Inferior parietal cortex (tissue), 1 donor: ENCODE data around the gene MKLN1.
A peak's percentile ranks its signal among the peaks of the same experiment; 100 is the strongest.
"Not testable (repeated sequence)": the region's sequence is repeated elsewhere in the genome, so short reads cannot be mapped to it uniquely, and the experiment has no call there.

Source experiments
- DNase-seq: peaks from one replicate; pipeline ENCODE4 v3.0.0-alpha.2; 2016; ENCODE audit errors: extremely low spot score

Gene MKLN1

GRCh38 chr7:131327626-131328376 lies at the start of gene MKLN1:
Gene MKLN1 (plus strand): TSS chr7:131327876. CDS start chr7:131327900, 24 bp downstream.
- peak; percentile 86 for DNase-seq

- DNase-seq = no peak
Measured at GRCh38 chr7:131279044-131279443, 48.6 kb upstream of the MKLN1 start.

- DNase-seq = no peak
Measured at GRCh38 chr7:131281266-131282048, 46.2 kb upstream of the MKLN1 start.

- no peak for DNase-seq
Measured at GRCh38 chr7:131284702-131285419, 42.8 kb upstream of the MKLN1 start.

- DNase-seq = no peak
Measured at GRCh38 chr7:131285556-131285955, 42.1 kb upstream of the MKLN1 start.

- no peak for DNase-seq
Measured at GRCh38 chr7:131288450-131288849, 39.2 kb upstream of the MKLN1 start.

GRCh38 chr7:131289051-131289450 lies 38.6 kb upstream of the MKLN1 start:
- DNase-seq = no peak

GRCh38 chr7:131292141-131292905 lies 35.4 kb upstream of the MKLN1 start:
- DNase-seq = no peak

- no peak for DNase-seq
Measured at GRCh38 chr7:131293018-131293417, 34.7 kb upstream of the MKLN1 start.

- DNase-seq = no peak
Measured at GRCh38 chr7:131294553-131294952, 33.1 kb upstream of the MKLN1 start.

- DNase-seq = no peak
Measured at GRCh38 chr7:131298608-131298992, 29.1 kb upstream of the MKLN1 start.

- DNase-seq = no peak
Measured at GRCh38 chr7:131299074-131299473, 28.6 kb upstream of the MKLN1 start.

GRCh38 chr7:131300078-131300477 lies 27.6 kb upstream of the MKLN1 start:
- no peak for DNase-seq

- DNase-seq = no peak
Measured at GRCh38 chr7:131300572-131301466, 26.9 kb upstream of the MKLN1 start.

- no peak for DNase-seq
Measured at GRCh38 chr7:131302446-131302845, 25.2 kb upstream of the MKLN1 start.

GRCh38 chr7:131302876-131303707 lies 24.6 kb upstream of the MKLN1 start:
- peak; percentile 47 for DNase-seq

GRCh38 chr7:131305152-131305551 lies 22.5 kb upstream of the MKLN1 start:
- no peak for DNase-seq

GRCh38 chr7:131306041-131306440 lies 21.6 kb upstream of the MKLN1 start:
- not testable (repeated sequence) for DNase-seq

GRCh38 chr7:131306777-131307176 lies 20.9 kb upstream of the MKLN1 start:
- DNase-seq = no peak

- no peak for DNase-seq
Measured at GRCh38 chr7:131307627-131308026, 20.0 kb upstream of the MKLN1 start.
